Embryonic facial prominence (tissue), 1 donor: ENCODE results near the gene SMARCD1.
A peak's percentile ranks its signal among the peaks of the same experiment; 100 is the strongest.

Source experiments
- DNase-seq: peaks from one replicate; pipeline ENCODE4 v3.0.0-alpha.2; 2016; ENCODE audit errors: extremely low spot score

Gene SMARCD1

GRCh38 chr12:50057000-50057841 is 27.9 kb upstream of the SMARCD1 start, which contains the start of gene ASIC1:
TSS of gene ASIC1 (plus strand) at chr12:50057596. CDS start at chr12:50058767, 1,171 bp downstream.
- peak; percentile 36 for DNase-seq

GRCh38 chr12:50057896-50058670 is 27.1 kb upstream of the SMARCD1 start:
- DNase-seq = no peak

GRCh38 chr12:50058743-50059312 is 26.3 kb upstream of the SMARCD1 start:
- DNase-seq = no peak

- DNase-seq = no peak
Measured at GRCh38 chr12:50059440-50060119, 25.6 kb upstream of the SMARCD1 start.

- no peak for DNase-seq
Measured at GRCh38 chr12:50060120-50060468, 25.0 kb upstream of the SMARCD1 start.

GRCh38 chr12:50061171-50061570 is 24.0 kb upstream of the SMARCD1 start:
- DNase-seq = no peak

- DNase-seq = no peak
Measured at GRCh38 chr12:50061946-50062686, 23.0 kb upstream of the SMARCD1 start.

GRCh38 chr12:50062728-50063460 is 22.2 kb upstream of the SMARCD1 start:
- no peak for DNase-seq

GRCh38 chr12:50065726-50066310 is 19.3 kb upstream of the SMARCD1 start:
- DNase-seq = no peak

- no peak for DNase-seq
Measured at GRCh38 chr12:50066402-50066801, 18.7 kb upstream of the SMARCD1 start.

- no peak for DNase-seq
Measured at GRCh38 chr12:50069069-50069468, 16.1 kb upstream of the SMARCD1 start.

- no peak for DNase-seq
Measured at GRCh38 chr12:50069539-50069938, 15.6 kb upstream of the SMARCD1 start.

- DNase-seq = peak; percentile 42
Measured at GRCh38 chr12:50070314-50071060, 14.7 kb upstream of the SMARCD1 start.

GRCh38 chr12:50072198-50072907 is 12.8 kb upstream of the SMARCD1 start:
- DNase-seq = no peak

- no peak for DNase-seq
Measured at GRCh38 chr12:50073206-50073605, 11.9 kb upstream of the SMARCD1 start.

- DNase-seq = no peak
Measured at GRCh38 chr12:50073712-50074111, 11.4 kb upstream of the SMARCD1 start.

- DNase-seq = no peak
Measured at GRCh38 chr12:50074936-50075807, 10.0 kb upstream of the SMARCD1 start.

GRCh38 chr12:50075808-50076170 is 9.4 kb upstream of the SMARCD1 start:
- no peak for DNase-seq
